ENCODE measurements around the gene TBC1D9. TPM values are rescaled to one million over a fixed set of nuclear protein-coding genes. Genes with fewer than 3 reads are reported as not detected.
A peak's percentile ranks its signal among the peaks of the same experiment; 100 is the strongest.

The TBC1D9 gene
- total RNA-seq, 1 experiment from 2014 or later: 9.5 TPM

- intact Hi-C loops (cut with micrococcal nuclease): no loop called here
- Histone ChIP-seq H3K4me1 (ENCODE audit: control insufficient read depth in 1 of 2, insufficient read depth in 2 of 2, low read length in 2 of 2) (no peaks in the 10 kb centered on the region), H3K36me3 (ENCODE audit: control insufficient read depth in 1 of 2, insufficient read depth in 2 of 2, low read length in 2 of 2) (no peaks in the 10 kb centered on the region), H3K27me3 (ENCODE audit: insufficient read depth, low read length) (no peaks in the 10 kb centered on the region), H3K4me2 (ENCODE audit: low read length) (no peak overlapping the region), H3K9ac (ENCODE audit: low read length) (no peak overlapping the region), H2AFZ (ENCODE audit: low read depth, low read length, poor library complexity, severe bottlenecking) (no peak overlapping the region), H3K9me3 (ENCODE audit: control insufficient read depth in 1 of 2, insufficient read depth in 1 of 2, low read depth in 1 of 2, low read length in 2 of 2) (no peaks in the 10 kb centered on the region), H3K79me2 (ENCODE audit: insufficient read depth, low read length) (no peaks in the 10 kb centered on the region), H3K9me2 (ENCODE audit: insufficient read depth) (no peaks in the 10 kb centered on the region), H4K20me1 (ENCODE audit: insufficient read depth) (no peaks in the 10 kb centered on the region), H3K4me3 (replicated peaks in 1 of 2; ENCODE audit: low read depth in 1 of 2, low read length in 2 of 2) (no peak overlapping the region), H3K27ac (ENCODE audit: low read depth, low read length) (no peak overlapping the region)
- peak; percentile 40; the same call in 1 of the 2 replicates for ATAC-seq
- ChIA-PET CTCF (no interaction called here), POLR2A (no interaction called here), RAD21 (ENCODE audit: low non-redundant PET in 1 of 2, low total read pairs in 2 of 2, uncharacterized antibody in 2 of 2, unreplicated experiment in 2 of 2) (no interaction called here)
- TF ChIP-seq MAX (IDR thresholded peaks at IDR 0.05) (no peak), POLR2A (IDR thresholded peaks at IDR 0.05; ENCODE audit: borderline replicate concordance, extremely low read depth, insufficient read depth, insufficient read length) (no peak), ZBTB33 (IDR thresholded peaks at IDR 0.05; ENCODE audit: extremely low read depth, insufficient replicate concordance, low read length) (no peak), ZFX (IDR thresholded peaks at IDR 0.05) (no peak), CEBPB (IDR thresholded peaks at IDR 0.05; ENCODE audit: low read depth) (no peak), ATF3 (IDR thresholded peaks at IDR 0.05) (no peak), SP1 (IDR thresholded peaks at IDR 0.05; ENCODE audit: low read depth) (no peak), FOSL1 (IDR thresholded peaks at IDR 0.05; ENCODE audit: low read depth) (no peak), YY1 (IDR thresholded peaks at IDR 0.05; ENCODE audit: extremely low read depth, insufficient replicate concordance, low read depth, low read length) (no peak), SIN3A (IDR thresholded peaks at IDR 0.05; ENCODE audit: low read depth) (no peak), REST (IDR thresholded peaks at IDR 0.05; ENCODE audit: low read depth) (no peak), CBX3 (IDR thresholded peaks at IDR 0.05; ENCODE audit: low read depth) (no peak), EGR1 (IDR thresholded peaks at IDR 0.05; ENCODE audit: low read depth) (no peak), ELF1 (IDR thresholded peaks at IDR 0.05; ENCODE audit: borderline replicate concordance, low read depth) (no peak)
- no peak for DNase-seq (ENCODE audit: low read depth, low spot score)
- no TSS peak for BruUV-seq (replicated peaks)
These were observed 8.7 kb upstream of the TBC1D9 start for GRCh38 chr4:140764785-140765392.
